DLD1 (cell line): Measurements from ENCODE around the gene TLR6.
"Not testable (repeated sequence)": the region's sequence is repeated elsewhere in the genome, so short reads cannot be mapped to it uniquely, and the experiment has no call there.

Source experiments
- in situ Hi-C: cut with HindIII; loops from 2 replicates; pipeline ENCODE4 v1.10.0; 2017; ENCODE audit warnings: low sequenced_read_pairs

The TLR6 gene

DNA sequence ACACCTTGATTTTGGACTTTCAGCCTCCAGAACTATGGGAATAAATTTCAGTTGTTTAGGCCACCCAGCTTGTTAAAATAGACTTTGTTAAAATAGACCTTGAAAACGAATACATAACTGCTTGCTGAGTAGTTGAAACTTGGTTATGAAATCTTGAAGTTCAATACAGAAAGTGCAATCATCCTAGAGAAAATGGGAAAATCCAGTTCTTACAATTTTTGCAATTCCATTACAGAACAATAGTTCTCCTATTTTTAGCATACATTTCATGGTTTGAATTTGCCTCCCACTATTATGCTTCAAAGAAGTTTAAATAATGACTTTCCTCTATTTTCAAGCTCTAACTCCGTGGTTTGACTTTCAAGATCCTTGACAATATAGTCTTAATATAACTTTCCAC, 62.6 kb downstream of the TLR6 start:
- in situ Hi-C loops, result no loop called here

DNA sequence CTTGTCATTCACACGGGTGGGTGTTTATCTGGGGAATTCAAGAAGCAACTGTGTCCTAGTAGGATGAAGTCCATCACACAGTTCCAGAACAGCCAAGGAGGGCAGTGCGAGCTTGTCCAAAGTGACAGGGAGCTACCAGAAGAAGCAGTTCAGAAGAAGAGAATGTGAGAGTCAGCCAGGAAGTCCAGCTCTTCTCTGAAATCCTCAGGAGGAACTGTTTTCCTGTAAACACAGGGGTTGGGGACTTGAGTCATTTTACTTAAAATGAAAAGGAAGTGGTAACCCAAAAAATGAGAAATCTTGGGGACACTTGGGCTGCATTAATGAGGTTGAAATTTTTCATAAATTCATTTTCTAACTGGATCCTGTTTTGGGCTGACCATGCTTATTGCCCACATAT, 65.6 kb downstream of the TLR6 start:
- in situ Hi-C loops, result no loop called here

DNA sequence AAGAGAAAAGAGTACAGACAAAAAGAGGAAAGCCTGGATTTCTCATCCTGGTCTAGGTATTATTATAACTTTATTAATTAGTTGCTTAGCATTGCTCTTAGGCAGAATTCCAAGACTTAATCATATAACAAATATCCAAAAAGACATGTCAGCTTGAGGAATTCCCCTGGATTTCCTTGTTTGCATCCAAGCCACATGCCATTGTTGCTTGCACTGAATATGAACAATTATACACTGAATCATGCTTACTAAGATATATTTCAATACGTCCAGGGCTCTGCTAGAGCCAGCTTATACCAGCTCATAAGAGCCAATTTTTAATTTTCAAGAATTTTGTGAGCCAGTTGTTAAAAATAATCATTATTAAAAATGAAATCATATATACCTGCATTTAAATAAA, 68.3 kb downstream of the TLR6 start:
- in situ Hi-C loops, result no loop called here

DNA sequence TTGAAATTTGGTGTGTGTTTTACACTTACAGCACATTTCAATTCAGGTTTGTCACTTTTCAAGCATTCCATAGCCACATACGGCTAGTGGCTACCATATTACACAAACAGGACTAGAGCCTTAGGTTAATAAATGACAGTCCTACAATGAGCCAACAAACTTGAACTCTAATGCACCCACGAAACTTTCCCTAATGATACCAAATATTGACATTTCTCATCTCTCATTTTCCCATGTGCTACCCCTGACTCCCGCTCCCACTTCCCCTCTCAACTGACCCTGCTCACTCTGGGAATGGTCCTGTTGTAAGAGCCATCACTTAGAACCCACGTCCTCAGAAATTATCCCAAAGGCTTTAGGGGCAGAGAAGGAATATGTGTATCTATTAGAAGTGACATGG, 68.9 kb downstream of the TLR6 start:
- in situ Hi-C loops, result no loop called here

DNA sequence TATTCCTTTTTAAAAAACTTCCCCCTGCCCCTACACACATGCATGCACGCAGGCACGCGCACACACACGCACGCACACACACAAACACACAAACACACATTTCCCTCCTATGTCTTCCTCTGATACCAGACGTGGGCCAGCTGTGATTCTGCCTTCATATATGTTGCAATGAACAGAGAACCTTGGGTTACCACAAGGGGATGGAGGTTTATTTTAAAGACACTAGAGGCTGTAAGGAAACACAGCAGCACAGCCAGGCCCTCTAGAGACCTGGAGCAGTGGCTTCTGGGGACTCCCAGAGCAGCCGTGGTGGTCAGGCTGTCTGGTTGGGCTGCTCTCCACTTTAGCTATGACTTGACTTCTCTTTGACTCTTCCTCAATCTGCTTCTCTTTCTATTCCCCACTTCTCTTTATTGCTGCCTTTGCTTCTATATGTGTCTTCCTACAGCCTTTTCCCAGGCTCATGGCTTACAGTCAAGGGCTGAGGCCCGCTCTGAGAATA, 70.7 kb downstream of the TLR6 start:
- in situ Hi-C loops, result no loop called here

DNA sequence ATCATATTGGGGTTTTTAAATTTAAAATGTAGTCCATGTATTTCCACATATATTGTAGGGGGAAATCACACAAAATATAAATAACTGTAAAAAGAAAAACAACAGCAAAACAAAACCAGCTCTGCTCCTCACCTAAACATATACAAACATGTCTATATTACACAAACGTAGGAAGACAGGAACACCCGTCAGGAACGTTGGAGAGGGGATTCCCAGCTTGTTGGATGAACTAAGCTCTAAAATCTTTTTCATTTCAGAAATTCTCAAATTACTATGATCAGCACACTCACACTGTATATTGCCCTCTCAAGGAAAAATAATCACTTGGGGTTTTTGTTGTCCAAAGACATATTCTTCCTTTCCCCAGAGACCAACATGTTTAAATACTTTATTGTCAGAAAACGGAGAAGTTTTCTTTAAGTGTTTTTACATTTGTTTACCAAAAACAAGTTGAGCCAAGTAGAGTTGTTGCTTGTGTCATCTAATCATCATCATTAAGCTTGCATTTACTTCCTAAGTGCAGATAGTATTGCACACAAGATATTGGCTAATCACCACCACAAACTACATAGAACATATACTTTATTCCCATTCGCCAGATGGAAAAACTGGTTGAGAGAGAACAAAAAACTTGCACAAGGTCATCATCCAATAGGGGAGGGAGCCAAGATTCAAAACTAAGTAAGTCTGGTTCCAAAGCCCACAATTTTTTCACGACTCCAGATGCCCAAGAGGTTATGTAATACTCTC, 71.4 kb downstream of the TLR6 start:
- in situ Hi-C loops, result no loop called here

DNA sequence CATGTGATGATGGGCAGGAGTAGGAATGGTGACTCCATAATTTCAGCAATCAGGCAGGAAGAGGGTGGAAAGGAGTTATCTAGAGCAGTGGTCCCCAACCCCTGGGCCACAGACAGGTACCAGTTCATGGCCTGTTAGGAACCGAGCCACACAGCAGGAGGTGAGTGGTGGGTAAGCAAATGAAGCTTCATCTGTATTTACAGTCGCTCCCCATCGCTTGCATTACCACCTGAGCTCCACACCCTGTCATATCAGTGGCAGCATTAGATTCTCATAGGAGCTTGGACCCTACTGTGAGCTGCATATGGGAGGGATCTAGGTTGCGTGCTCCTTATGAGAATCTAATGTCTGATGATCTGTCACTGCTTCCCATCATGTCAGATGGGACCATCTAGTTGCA, 72.5 kb downstream of the TLR6 start:
- in situ Hi-C loops, result no loop called here

DNA sequence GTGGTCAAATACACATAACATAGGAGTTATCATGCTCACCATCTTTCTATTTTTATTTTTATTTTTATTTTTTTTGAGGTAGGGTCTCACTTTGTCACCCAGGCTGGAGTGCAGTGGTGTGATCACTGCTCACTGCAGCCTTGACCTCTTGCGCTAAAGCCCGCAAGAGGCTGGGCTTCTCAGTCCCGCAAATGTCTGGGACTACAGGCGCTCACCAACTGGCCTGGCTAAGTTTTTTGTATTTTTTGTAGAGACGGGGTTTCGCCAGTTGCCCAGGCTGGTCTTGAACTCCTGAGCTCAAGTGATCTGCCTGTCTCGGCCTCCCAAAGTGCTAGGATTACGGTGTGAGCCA, 73.5 kb downstream of the TLR6 start:
- in situ Hi-C loops, result no loop called here

DNA sequence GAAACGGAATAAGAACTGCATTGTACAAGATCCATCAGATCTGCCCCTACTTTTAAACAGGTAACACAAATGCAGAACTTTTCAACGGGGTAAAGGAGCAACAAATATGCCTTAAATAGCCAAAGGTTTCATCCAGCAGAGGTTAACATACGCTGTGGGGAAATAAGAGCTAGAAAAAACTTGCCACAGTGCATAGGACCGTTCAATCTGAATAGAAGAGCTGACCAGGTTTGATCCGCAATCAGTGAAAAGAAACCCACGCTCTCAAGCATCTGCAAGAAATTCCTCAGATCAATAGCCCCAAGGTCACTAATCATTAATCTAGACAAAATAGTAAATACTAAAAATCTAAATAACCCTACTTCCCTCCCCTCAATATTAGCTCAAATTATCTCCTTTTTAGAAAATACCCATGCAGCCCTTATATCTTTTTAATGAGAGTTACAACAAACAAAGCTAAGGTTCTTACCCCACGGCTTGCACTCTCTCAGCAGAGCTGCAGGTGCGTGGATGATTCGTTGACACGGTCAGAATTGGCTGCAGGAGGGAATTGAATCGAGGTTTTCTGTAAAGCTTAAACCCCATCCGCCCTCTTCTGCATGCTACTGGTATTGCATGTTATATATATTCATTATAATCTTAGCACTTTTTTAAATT, 74.0 kb downstream of the TLR6 start, which contains the start of gene TLR10:
TLR10 (minus strand) TSS at position 539 of the 657 bp plus-strand sequence. CDS start 7,400 bp downstream, outside the sequence.
- in situ Hi-C loops, result no loop called here

DNA sequence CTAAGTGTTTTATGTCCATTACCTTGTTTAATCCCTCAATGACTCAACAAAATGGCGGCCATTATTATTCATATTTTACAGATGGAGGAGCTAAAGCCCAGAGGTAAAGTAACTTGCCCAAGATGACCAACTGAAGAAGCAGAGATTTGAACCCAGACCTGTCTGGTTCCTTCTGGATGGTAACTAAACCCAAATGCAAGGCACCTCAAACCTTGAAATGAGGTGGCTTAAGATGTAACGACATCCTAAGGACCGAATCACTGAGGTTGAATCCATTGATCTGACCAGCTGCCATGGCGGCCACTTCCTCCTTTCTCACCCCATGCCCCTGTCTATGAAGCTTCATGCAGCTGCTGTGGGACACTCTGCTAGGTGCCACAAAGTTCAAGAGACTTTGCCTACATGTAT, 74.8 kb downstream of the TLR6 start:
- in situ Hi-C loops, result no loop called here

DNA sequence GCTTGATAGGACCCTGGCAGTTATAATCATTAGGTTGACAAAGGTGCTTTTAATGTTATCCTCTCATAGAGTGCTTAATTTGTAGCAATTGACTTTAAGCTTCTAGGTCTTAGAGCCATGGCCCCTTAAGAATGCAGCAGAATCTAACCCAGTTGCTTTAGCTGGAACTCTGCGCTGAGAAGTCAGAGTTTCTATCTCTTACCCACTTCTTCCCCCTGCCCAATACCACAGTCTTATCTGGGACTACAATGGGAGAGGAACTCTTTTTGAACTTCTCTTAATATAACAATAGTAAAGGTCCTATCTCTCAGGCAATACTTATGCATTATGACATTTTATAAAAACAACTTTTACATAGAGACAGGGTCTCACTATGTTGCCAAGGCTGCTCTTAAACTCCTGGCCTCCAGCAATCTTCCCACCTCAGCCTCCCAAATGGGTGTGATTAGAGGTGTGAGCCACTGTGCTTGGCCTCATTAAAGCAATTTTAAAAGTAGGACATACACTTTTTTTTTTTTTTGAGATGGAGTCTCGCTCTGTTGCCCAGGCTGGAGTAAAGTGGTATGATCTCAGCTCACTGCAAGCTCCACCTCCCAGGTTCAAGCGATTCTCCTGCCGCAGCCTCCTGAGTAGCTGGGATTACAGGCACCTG, 75.7 kb downstream of the TLR6 start:
- in situ Hi-C loops, result no loop called here

DNA sequence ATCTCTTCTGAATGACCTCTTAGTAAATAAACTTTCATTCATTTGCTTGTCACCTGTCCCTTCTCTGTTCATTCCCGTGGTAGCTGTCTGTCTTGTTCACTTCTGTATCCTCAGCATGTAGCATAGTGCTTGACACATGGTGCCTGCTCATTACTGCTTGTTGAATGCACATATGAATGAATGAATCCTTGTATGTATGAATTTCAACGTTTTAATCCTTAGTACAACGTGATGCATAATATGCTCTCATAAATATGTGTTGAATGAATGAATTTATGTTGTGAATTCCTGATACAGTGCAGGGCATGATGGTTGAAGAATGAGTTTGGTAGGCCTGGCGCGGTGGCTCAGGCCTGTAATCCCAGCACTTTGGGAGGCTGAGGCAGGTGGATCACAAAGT, 76.8 kb downstream of the TLR6 start:
- in situ Hi-C loops, result no loop called here

DNA sequence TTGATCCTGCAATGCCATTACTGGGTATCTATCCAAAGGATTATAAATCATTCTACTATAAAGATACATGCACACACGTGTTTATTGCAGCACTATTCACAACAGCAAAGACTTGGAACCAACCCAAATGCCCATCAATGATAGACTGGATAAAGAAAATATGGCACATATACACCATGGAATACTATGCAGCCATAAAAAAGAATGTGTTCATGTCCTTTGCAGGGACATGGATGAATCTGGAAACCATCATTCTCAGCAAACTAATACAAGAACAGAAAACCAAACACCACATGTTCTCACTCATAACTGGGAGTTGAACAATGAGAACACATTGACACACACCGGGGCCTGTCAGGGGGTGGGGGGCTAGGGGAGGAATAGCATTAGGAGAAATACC, 78.7 kb downstream of the TLR6 start:
- in situ Hi-C loops, result not testable (repeated sequence)

DNA sequence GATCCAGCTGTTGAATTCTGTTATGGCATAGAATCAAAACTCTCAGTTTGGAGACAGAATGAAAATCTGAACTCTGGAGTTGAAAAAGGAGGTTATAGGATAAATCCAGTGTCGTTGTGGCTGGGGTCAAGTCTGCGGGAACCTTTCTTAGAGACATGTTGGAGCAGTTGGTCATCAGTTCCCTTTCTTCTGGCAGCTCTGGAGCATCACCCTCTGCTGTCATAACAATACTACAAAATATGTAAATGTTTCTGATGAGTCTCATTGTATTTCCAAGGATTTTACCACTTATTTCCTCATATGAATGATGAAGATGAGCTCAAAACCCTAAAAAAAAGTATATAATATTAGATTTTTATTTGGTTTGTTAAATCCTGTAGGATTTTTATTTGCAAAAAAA, 81.3 kb downstream of the TLR6 start:
- in situ Hi-C loops, result no loop called here

DNA sequence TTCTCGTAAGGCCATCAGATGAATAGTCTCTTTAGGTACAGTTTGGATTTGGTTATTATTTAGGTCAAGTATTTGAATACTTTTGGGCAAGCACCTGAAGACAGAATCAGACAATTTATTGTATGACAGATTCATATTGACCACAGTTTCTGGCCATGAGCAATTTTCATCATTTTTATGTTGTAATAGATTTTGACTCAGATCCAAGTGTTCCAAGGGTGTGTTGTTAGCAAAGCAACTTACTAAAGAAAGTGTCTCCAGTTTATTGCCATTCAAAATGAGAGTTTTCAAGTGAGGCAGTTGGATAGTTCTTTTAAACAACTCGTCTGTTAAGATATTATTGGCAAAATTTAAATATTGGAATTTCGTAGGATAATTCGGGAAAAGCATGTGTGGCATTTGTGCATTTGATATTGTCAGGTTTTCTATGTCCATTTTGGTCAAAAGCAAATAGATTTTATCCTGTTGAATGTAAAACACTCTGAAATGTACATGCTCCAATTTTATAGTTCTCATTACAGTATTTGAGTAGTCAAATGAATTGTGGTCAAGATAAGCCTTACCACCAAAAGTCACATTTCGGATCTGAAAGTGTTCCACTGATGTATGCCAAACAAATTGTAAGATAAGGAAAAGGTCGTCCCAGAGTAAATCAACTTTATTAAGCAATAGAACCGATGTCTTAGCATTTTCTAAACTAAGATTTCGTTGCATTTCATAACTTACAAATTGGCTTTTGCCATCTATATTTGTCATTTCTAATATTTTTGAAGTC, 82.2 kb downstream of the TLR6 start:
- in situ Hi-C loops, result no loop called here
